Esophagus squamous epithelium (tissue), 4 donors: ENCODE measurements around the gene CD68.

Source experiments
- CTCF ChIP-seq, 6 experiments: fragments of 450-650 bp in 4 of 6; fragments of 200-600 bp in 2 of 6; sonication (generic) in 2 of 6; IDR thresholded peaks; one replicate each; pipeline ENCODE4 v1.5.1; 2016 to 2019; ENCODE audit warnings: antibody characterized with exemption in 6 of 6, mild to moderate bottlenecking in 4 of 6, moderate library complexity in 4 of 6
- POLR2A ChIP-seq, 4 donors: fragments of 450-650 bp; IDR thresholded peaks; one replicate each; pipeline ENCODE4 v1.6.1; 2017; ENCODE audit warnings: antibody characterized with exemption in 4 of 4, mild to moderate bottlenecking in 4 of 4, moderate library complexity in 3 of 4

DNA sequence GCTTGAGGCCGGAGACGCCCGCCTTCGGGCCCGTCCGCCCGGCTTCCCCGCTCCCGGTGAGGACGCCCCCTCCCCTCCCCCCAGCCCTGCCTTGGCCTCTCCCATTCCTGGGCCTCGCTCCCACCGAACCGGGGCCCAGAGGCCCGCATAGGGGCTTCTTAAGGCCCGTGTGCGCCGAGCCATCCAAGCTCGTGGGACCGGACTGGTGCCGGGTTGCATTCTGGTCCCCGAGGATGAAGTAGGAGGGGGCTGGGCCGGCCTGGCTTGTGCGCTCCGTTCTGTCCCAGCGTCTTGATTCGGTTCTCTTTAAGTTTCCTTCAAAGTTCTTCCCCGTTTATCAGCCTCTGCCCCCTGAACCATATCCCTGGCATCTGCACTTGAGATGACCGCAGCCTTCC is 17.2 kb upstream of the CD68 start:
- TF ChIP-seq POLR2A (IDR thresholded peaks at IDR 0.05): no peak
- TF ChIP-seq CTCF (IDR thresholded peaks at IDR 0.05): no peak
